GM19324 (cell line): ENCODE data around the gene AP1S1.

Source experiments
- ATAC-seq: cut with Tn5 transposase; IDR thresholded peaks from one replicate; pipeline ENCODE4 v1.9.1; 2021; ENCODE audit warnings: mild to moderate bottlenecking, moderate library complexity; ENCODE audit not compliant: unreplicated experiment, low FRiP score

Gene AP1S1

GRCh38 chr7:101156277-101156676 lies 2.0 kb downstream of the AP1S1 start:
- ATAC-seq: no peak

GRCh38 chr7:101156866-101157589 lies 2.8 kb downstream of the AP1S1 start:
- no peak for ATAC-seq

GRCh38 chr7:101159696-101160674 lies 5.7 kb downstream of the AP1S1 start:
- no peak for ATAC-seq

- no peak for ATAC-seq
Observed at GRCh38 chr7:101160910-101161309, 6.6 kb downstream of the AP1S1 start.

- ATAC-seq: no peak
Observed at GRCh38 chr7:101161692-101162471, 7.6 kb downstream of the AP1S1 start.

GRCh38 chr7:101162551-101163278 lies 8.4 kb downstream of the AP1S1 start:
- no peak for ATAC-seq

GRCh38 chr7:101163279-101164070 lies 9.2 kb downstream of the AP1S1 start:
- no peak for ATAC-seq

GRCh38 chr7:101164071-101164840 lies 10.0 kb downstream of the AP1S1 start:
- no peak for ATAC-seq

GRCh38 chr7:101165075-101165957 lies 11.0 kb downstream of the AP1S1 start, which contains the start of gene VGF:
TSS of gene VGF (minus strand) at chr7:101165569. CDS start at chr7:101164843, 726 bp downstream.
- ATAC-seq: peak; percentile 75

GRCh38 chr7:101165958-101166647 lies 11.8 kb downstream of the AP1S1 start:
- no peak for ATAC-seq

GRCh38 chr7:101166648-101166908 lies 12.3 kb downstream of the AP1S1 start:
- ATAC-seq: no peak

GRCh38 chr7:101166909-101167644 lies 12.8 kb downstream of the AP1S1 start:
- ATAC-seq: no peak

GRCh38 chr7:101167645-101168411 lies 13.6 kb downstream of the AP1S1 start:
- ATAC-seq: no peak

GRCh38 chr7:101168412-101169049 lies 14.3 kb downstream of the AP1S1 start:
- no peak for ATAC-seq

GRCh38 chr7:101169110-101169837 lies 15.0 kb downstream of the AP1S1 start:
- ATAC-seq: no peak
